ENCODE data around the gene TBC1D22B.
"Not testable (repeated sequence)": the region's sequence is repeated elsewhere in the genome, so short reads cannot be mapped to it uniquely, and the experiment has no call there.

The TBC1D22B gene

DNA sequence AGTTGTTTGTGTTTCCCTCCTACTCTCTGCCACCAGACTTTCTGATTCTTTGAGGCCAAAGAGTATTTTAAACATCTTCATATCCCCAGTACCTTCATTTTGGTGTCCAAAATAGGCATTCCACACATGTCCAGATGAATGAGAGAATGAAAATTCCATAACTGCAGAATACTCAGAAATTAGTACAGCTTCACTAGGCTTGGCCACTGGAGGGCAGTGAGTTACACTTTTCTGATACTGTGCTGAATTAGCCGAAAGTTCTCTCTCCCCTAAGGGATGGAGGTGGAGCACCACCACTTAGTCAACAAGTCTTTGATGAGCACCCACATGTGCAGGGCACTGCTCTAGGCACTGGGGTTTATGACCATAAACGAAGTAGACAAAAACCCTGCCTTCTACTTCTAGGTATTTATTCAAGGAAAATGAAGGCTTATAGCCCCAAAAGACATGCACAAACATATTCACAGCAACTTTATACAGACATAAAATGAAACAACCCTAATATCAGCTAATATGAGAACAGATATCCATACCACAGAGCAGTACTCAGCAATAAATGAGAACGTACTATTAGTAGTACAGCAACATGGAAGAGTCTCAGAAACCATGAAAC, 46.4 kb downstream of the TBC1D22B start:
- no peak for DNase-seq (ENCODE audit: low read depth)

DNA sequence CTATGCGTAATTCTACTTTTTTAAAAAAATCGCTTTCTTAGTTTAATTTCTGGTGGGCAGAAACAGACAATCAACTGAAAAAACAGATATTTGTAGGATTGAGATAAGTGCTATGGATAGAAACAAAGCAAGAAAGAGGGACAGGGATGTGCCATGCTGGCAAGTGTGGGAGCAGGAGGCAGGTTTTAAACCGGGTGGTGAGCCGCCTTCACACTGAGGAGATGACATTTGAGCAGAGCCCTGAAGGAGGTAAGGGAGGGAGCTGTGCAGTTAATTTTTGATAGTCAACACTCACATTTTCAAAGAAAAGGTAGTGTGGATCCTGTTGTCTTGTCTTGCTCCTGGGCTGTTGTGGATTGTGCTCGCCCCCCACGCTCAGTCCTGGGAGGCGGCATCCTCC, 47.2 kb downstream of the TBC1D22B start:
- DNase-seq (ENCODE audit: low read depth), result no peak

DNA sequence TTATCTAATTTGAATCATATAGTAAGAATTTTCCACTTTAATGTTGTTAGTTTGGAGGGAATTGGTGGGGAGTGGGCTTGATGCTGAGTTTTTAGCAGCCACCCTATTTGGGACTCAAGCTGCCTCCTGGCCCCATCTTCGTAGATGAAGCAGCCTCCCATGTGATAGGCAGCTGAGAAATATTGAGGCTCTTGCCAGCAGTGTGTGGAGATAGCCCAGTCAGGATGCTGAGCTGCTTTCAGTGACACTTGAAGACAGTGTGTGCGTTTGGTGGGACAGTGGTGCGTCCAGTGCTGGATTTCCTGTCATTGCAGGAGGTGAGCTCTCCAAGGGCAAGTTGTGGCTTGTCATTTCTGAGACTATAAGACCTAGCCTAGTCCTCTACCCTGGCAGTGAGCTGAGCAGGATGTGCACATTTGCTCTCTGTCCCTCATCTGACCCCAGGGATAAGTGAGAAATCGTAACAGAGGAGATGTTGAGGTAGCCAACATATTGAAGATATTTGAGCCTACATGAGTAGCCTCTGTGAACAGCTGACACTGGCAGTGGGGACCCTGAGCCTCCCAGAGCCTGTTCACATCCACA, 48.4 kb downstream of the TBC1D22B start:
- no peak for DNase-seq (ENCODE audit: low read depth)

DNA sequence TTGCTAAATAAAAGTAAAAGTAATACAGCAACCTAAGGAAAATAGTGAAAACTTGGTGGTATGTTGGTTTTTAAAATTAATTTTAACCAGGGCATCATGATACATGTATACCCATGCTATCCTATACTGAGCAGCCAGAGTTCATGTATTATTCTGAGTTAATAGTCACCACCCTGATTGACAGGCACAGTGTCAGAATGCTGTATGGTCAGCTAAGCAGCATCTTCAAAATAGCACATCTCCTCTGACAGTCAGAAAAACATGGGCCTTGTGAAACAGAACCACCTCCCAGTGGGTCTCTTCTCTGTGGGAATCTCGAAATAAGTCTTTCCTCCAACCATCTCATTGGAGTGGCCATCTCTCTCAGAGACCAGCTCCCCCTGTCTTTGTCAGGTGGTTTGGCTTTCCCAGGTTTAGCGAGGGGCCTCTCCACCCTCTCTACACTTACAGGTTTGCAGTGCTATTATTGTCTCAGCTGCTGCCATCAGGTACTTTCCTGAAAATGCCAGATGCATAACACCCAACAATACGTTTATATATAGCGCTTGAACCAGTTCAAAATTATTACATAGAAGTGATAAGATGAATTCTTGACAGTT, 49.2 kb downstream of the TBC1D22B start:
- DNase-seq (ENCODE audit: low read depth), result no peak

DNA sequence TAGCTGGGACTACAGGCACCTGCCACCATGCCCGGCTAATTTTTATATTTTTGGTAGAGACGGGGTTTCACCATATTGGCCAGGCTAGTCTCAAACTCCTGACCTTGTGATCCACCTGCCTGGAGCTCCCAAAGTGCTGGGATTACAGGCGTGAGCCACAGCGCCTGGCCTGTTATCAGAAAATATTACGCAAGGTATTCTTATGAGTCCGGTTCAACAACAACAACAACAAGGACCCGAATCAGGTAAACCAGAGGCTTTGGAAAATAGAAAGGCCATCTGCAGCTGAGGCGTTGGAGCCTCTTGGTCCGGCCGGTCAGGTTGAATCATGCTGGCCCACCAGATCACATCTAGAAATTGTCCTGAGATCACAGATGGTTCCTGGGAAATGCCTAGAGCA, 49.9 kb downstream of the TBC1D22B start:
- DNase-seq (ENCODE audit: low read depth), result not testable (repeated sequence)

DNA sequence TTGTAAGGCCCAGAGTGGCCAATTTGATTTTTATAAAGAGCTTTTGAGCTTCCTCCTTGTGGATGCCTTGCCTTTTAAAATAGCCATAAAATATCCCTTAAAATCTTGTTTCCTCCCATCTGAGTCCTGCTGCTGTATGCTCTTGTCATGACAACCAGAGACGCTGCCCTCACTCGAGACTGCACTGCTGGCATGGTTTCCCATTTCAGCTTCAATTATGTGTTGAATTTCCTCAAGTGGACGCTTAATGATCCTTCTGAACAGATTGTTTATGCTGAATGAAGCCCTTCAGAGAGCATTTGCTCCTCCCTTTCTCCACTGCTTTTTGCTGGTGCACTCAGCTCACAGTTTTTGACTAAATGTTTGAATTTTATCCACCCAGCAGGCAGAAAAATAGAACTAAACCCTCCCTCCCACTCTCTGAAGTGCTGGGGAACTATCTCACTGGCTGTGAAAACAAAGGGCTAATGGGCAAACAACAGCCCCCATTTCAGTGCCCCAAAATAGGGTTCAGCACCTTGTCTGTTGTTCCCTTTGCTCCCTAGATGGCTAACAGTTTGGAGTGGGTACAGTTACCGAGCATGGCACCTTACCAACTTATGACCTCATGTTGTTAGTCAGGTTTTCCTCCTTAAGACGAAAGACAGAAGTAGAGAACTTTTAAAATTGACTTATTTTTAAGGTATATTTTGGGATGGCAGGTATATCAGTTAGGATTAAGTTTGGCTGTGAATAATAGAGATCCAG, 50.7 kb downstream of the TBC1D22B start:
- no peak for DNase-seq (ENCODE audit: low read depth)

DNA sequence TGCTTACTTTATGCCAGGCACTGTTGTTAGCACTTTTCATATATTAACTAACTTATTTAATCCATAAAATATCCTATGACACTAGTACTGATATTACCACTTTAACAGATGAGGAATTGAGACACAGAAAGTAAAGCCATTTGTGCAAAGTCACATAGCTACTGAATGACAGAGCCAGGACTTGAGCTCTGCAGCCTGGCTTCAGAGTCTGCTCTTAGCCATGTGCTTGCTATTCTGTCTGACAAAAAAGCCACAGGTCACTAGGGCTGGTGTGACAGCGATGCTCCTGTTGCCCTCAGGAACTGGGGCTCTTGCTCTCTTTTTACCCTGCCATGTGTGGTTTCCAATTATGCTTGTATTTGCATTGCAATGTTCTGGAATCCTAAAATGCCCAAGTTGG, 51.5 kb downstream of the TBC1D22B start:
- no peak for DNase-seq (ENCODE audit: low read depth)

DNA sequence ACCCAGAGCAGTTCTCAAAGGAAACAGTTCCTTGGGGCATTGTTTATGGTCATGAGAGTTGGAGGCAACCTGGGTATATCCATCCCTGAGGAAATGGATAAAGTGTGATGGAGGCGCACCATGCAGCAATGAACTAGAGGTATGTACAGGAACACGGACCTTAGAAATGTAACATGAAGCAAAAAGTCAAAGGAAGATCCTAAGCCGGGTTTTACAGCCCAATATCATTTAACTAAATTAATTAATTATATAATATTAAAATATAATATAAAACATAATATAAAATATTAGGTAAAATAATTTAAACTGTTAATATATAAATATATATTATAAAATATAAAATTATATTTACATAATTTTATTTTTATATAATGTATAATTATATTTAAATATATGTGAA, 52.1 kb downstream of the TBC1D22B start:
- DNase-seq (ENCODE audit: low read depth), result no peak

DNA sequence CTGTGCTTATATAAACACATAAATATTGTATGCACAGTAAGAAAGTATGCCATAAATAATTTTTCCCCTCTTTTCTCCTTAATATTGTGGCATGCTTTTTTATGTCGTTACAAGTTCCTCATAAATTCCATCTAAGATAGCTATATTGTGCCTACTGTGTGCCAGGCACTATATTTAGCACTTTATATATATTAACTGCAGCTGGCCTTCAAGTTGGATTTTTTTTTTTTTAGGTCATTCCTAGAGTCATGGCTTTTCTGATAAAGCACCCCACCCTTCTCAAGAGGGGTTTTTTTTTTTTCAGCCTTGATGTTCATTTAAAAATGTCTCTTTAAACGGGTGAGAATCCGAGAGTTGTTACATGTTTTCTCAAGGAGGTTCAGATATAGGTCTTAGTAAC, 53.4 kb downstream of the TBC1D22B start:
- DNase-seq (ENCODE audit: low read depth), result no peak

DNA sequence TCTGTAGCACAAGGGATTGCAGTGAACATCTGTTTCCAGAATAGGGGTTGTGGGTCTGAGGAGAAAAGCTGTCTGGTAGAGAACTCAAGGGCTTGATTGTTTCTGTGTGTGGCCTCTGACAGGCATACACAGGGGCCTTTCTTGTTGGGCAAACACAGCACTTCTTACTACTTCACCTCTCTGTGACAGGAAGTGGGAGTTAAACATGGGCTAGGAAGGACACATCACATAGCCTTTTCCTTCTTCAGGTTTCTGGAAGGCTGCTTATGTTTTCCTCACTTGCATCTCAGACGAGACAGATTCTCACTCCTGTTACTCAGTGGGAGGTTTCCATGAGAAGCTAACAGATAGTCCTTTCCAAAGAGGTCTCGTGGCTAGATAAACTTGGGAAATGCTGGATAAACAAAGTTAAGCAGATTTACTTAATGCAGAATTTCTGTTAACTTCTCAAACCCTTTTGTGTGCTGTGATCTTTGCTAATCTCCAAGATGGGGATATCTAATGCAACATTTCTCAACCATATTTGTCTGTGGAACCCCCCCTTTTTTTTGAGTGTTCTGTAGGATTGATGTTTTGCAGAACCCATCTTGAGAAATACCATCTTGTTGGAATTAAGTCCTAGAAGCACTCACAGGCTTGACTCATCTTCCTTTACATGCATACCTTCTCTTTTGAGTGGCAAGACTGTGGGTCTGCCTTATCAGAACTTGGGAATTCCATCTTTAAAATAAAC, 54.3 kb downstream of the TBC1D22B start:
- DNase-seq (ENCODE audit: low read depth), result no peak

DNA sequence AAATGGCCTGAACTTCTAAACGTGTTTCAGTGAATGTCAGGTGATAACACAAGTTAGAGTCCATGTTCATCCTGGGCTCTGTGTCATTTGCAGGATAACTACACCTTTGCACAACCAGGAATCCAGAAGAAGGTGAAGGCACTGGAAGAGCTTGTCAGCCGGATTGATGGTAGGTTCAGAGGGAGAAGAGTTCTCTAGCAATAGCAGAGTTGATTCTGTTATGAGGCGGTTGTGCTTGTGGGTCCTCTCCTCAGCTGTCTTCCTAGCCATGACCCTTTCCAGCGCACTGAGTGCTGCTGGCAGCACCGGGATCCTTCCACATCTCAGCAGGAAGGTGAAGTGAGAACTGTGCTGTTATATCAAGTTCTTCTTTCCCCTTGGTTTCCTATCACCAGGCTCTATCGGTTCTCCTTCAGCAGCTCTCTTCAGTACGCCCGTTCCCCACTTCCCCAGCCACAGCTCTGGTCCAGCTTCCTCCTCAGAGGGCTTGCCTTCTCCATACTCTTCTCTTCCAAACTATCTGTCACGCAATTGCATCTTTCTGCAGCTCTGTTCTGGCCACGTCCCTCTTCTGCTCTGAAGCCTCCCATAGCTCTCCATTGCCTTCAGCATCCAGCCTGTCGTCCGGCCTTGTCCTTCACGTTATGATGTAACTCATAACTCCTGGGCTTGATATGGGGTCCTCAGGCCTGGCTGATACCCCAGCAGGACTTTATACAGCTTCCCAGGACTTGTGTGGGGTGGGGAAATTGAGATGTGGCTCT, 56.3 kb downstream of the TBC1D22B start:
- DNase-seq (ENCODE audit: low read depth), result no peak

DNA sequence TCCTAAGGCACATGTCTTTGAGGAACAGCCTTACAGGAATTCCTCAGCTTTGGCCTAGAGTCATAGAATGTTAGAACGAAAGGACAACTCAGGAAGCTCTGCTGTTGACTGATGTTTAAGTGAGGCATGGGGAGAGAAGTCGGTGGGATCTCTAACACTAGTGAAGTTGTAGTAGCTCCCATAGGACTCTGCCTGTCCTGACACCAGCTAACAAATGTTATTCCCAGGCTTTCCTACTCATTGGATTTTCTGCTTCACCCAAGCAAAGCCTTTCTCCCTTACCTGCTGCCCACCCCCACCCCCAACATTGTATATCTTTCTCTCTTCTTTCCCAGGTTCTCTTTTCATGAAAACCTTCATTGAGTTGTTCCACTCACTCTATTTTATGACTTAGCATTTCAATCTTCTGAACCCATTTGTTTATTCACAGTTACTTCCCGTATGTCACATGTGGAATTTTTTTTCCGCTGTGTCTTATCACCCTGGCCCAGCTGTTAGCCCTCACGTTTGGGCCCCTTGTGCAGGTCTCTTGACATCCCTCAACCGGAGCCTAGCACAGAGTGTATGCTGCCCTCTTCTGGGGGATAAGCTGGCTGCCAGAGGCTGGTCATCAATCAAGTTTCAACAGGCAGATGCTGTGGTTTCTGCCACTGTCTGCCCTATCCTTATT, 57.0 kb downstream of the TBC1D22B start:
- DNase-seq (ENCODE audit: low read depth), result peak; percentile 16

DNA sequence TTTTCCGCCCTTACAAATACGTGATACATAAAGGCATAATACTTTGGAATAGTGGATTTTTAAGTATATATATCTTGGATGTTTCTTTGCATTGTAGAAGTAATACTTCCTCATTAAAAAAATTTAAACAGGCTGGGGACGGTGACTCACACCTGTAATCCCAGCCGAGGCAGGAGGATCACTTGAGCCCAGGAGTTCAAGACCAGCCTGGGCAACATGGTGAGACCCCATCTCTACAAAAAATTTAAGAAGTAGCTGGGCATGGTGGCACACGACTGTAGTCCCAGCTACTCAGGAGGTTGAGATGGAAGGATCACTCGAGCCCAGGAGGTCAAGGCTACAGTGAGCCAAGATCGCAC, 57.6 kb downstream of the TBC1D22B start:
- DNase-seq (ENCODE audit: low read depth), result no peak

DNA sequence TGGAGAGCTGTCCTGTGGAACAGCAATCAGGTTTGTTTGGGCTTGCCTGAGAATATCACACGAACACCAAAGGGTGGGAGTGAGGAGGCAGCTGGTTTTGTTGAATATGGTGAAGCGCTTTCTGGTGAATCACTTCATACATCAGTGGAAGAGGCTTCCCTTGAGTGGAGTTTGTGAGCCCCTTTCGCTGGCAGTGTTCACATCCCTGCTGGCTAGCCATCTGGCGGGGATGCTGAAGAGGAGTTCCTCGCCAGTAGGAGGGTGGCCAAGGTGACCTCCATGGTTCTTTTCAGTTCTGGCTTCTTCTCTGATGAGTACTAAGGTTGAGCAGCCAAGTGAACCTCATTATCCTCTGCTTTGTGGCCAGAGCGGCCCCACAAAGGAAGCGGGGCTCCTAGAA, 58.5 kb downstream of the TBC1D22B start:
- DNase-seq (ENCODE audit: low read depth), result no peak

DNA sequence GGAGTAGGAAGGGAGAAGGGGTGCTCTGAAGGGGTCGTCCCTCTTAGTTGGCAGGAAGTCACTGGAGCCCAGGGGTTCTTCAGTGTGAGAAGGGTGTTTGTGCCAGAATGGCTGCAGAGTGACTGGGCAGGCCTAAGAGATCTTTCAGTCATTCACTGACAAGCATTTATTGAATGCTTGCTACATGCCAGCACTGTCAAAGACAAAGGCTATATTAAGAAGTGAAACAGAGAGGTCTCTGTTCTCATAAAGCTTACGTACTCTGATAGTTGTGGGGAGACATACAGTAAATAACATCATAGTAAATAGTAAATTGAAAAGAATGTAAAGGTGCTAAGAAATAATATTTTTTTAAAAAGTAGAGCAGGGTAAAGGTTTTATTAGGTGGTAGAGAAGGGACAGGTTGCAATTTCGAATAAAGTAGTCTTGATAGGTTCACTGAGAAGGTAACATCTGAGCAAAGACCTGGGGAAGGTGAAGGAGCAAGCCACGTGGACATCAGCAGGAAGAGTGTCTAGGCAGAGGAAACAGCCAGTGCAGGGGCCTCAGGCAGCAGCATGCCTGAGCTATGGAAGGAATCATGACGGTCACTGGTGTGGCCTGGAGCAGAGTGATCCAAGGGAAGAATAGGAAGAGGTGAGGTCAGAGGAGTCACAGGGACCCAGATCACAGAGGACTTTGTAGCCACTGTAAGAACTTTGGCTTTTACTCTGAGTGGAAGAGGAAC, 59.9 kb downstream of the TBC1D22B start:
- DNase-seq (ENCODE audit: low read depth), result no peak

DNA sequence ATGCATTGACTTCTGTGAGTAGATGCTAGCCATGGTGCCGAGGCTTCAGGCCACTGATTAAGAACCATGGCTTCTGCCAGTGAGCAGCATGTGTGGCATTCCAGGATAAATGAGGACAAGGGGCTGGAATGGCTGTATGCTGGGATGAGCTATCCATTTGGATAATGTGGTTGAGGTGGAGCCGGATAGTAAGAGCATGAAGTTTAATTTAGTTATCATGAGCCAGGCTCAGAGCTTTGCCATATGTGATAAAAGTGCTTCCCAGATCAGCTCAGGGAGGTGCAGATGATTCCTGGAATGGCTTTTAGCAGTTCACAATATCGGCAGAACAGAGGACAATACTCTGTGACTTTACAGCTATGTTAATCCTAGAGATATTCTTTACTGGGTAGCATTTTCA, 61.6 kb downstream of the TBC1D22B start:
- no peak for DNase-seq (ENCODE audit: low read depth)

DNA sequence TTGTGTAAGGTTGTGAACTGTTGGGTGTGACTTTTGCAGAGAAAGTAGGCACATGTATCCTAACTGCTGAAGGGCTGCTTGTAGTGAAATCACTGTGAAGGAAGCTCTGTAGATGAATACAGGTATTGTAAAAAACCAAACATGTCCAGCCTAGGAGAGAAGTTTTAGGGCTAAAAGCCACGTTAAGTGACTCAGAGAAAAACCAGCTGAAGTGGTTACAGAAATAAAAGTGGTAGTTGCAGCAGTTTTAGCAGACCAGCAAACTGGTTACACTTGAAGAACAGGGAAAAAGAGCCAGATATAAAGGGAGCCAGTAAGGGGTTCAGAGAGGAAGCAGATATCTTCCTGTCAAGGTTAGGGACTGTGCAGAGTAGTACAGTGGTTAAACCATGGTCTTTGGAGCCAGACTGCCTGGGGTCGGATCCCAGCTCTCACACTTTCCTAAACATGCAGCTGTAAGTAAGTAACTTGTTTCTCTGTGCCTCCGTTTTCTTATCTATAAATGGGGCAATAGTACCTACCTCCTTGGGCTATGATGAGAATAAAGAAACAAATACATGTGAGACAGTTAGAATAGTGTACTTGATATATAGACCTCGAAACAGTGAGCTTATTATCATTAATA, 62.4 kb downstream of the TBC1D22B start:
- DNase-seq (ENCODE audit: low read depth), result no peak

DNA sequence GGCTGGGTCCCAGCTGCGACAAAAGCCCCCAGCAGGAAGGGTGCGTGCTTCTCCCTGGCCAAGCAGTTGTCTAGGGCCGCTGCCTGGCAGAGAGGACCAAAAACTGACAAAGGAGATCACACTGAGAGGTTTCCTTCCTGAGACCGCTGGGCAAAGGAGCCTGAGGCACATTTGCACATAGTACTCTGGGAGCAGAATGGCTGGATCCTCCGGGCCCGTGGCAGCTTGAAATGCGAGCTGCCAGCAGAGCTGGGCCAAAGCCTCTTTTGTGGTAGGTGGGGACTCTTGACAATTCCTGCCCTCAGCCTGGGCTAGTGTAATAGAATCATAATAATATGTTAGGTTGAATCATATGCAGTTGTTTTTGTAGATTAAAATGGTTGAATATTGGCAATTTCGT, 63.1 kb downstream of the TBC1D22B start:
- no peak for DNase-seq (ENCODE audit: low read depth)

DNA sequence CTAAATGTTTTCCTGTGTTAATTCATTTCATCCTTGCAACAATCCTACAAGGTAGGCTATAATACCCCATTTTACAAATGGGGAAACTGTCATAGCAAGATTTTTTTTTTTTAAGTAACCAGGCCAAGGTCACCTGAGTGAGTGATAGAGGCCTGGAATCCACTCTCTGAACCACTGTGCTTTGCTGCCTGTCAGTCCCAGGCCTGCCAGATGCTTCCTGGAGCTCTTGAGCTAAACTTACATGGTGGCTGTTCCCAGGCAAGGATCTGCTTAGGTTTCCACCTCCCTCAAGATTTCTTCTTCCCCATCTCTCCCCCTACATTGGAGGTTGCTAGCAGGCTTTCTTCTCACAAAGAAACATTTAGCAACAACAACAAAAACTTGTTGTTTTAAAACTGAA, 63.5 kb downstream of the TBC1D22B start:
- no peak for DNase-seq (ENCODE audit: low read depth)

Data from activated T-cell treated with anti-CD3 and anti-CD28 coated beads for 24 hours (primary cell).